Esophagus squamous epithelium (tissue), 4 donors: Measurements from ENCODE around the gene TIMD4.

Experiments used
- CTCF ChIP-seq, 6 experiments: fragments of 450-650 bp in 4 of 6; fragments of 200-600 bp in 2 of 6; sonication (generic) in 2 of 6; IDR thresholded peaks; one replicate each; pipeline ENCODE4 v1.5.1; 2016 to 2019; ENCODE audit warnings: antibody characterized with exemption in 6 of 6, mild to moderate bottlenecking in 4 of 6, moderate library complexity in 4 of 6
- POLR2A ChIP-seq, 4 donors: fragments of 450-650 bp; IDR thresholded peaks; one replicate each; pipeline ENCODE4 v1.6.1; 2017; ENCODE audit warnings: antibody characterized with exemption in 4 of 4, mild to moderate bottlenecking in 4 of 4, moderate library complexity in 3 of 4

GRCh38 chr5:156929366-156929948, 33.6 kb downstream of the TIMD4 start:
- TF ChIP-seq CTCF (IDR thresholded peaks at IDR 0.05) (no peak), POLR2A (IDR thresholded peaks at IDR 0.05) (no peak)
